Tibial artery (tissue), 4 donors: ENCODE data around the gene SKIC8.

Experiments used
- DNase-seq, 2 donors: peaks; one replicate each; pipeline ENCODE4 v3.0.0-alpha.2; 2019
- H3K27ac ChIP-seq, 2 donors: fragments of 200-600 bp; sonication (generic) in 1 of 2; 1 replicate in 1 of 2; 2 replicates in 1 of 2; pipeline ENCODE4 v1.5.1; 2018 to 2019; ENCODE audit warnings: mild to moderate bottlenecking in 1 of 2
- H3K27me3 ChIP-seq, 2 donors: fragments of 200-600 bp; sonication (generic) in 1 of 2; one replicate each; pipeline versions ENCODE4 v1.5.1 to v1.6.0; 2016 to 2019
- H3K36me3 ChIP-seq, 3 donors: fragments of 200-600 bp; sonication (generic) in 2 of 3; one replicate each; pipeline ENCODE4 v1.5.1; 2016 to 2019; ENCODE audit warnings: mild to moderate bottlenecking in 2 of 3
- H3K4me1 ChIP-seq, 4 donors: fragments of 200-600 bp; sonication (generic) in 2 of 4; 1 replicate in 3 of 4; 2 replicates in 1 of 4; pipeline ENCODE4 v1.5.1; 2016 to 2019
- H3K4me3 ChIP-seq, 2 donors: fragments of 200-600 bp; sonication (generic) in 1 of 2; 1 replicate in 1 of 2; 2 replicates in 1 of 2; pipeline ENCODE4 v1.5.1; 2018 to 2019; ENCODE audit warnings: mild to moderate bottlenecking in 2 of 2
- H3K9me3 ChIP-seq, 3 donors: fragments of 200-600 bp; sonication (generic) in 1 of 3; one replicate each; pipeline ENCODE4 v1.5.1; 2016 to 2019
- CTCF ChIP-seq, 2 experiments: fragments of 200-600 bp in 1 of 2; fragments of 450-650 bp in 1 of 2; IDR thresholded peaks; one replicate each; pipeline ENCODE4 v1.5.1; 2017 to 2019; ENCODE audit warnings: antibody characterized with exemption in 2 of 2, mild to moderate bottlenecking in 1 of 2, moderate library complexity in 1 of 2
- intact Hi-C: fragments of 100-400 bp; cut with DNase I; formaldehyde crosslinking; loops from one replicate; pipeline ENCODE4 v1.15.0; 2023; ENCODE audit warnings: low total_unique reads

SKIC8 gene

GRCh38 chr15:78302579-78303312 lies 3.3 kb upstream of the SKIC8 start:
- Histone ChIP-seq H3K27me3 (peaks cover 0 to 28% of the 10 kb centered on the region in 2 donors), H3K27ac (no peak overlapping the region), H3K4me3 (no peak overlapping the region), H3K4me1 (peaks cover 0 to 18% (median 11%) of the 10 kb centered on the region in 4 donors), H3K9me3 (no peaks in the 10 kb centered on the region), H3K36me3 (no peaks in the 10 kb centered on the region)
- intact Hi-C loops = no loop called here
- DNase-seq = no peak
- no peak for TF ChIP-seq CTCF (IDR thresholded peaks at IDR 0.05)

- DNase-seq = no peak
- no peak for TF ChIP-seq CTCF (IDR thresholded peaks at IDR 0.05)
- H3K36me3 ChIP-seq = no peaks in the 10 kb centered on the region
- no peak overlapping the region for H3K4me3 ChIP-seq
- H3K4me1 ChIP-seq = peaks cover 0 to 18% (median 12%) of the 10 kb centered on the region in 4 donors
- peaks cover 0 to 24% of the 10 kb centered on the region in 2 donors for H3K27me3 ChIP-seq
- H3K27ac ChIP-seq = no peak overlapping the region
- intact Hi-C loops = no loop called here
- H3K9me3 ChIP-seq = no peaks in the 10 kb centered on the region
Measured at GRCh38 chr15:78301828-78302227, 2.4 kb upstream of the SKIC8 start.

GRCh38 chr15:78301326-78301725 lies 1.9 kb upstream of the SKIC8 start:
- TF ChIP-seq CTCF (IDR thresholded peaks at IDR 0.05) = no peak
- intact Hi-C loops = no loop called here
- H3K27me3 ChIP-seq = peaks cover 0 to 20% of the 10 kb centered on the region in 2 donors
- H3K27ac ChIP-seq = no peak overlapping the region
- no peak overlapping the region for H3K4me3 ChIP-seq
- H3K36me3 ChIP-seq = no peaks in the 10 kb centered on the region
- H3K9me3 ChIP-seq = no peaks in the 10 kb centered on the region
- no peak for DNase-seq
- peaks cover 0 to 18% (median 14%) of the 10 kb centered on the region in 4 donors for H3K4me1 ChIP-seq

GRCh38 chr15:78292219-78292618 lies 7.2 kb downstream of the SKIC8 start:
- Histone ChIP-seq H3K36me3 (peaks cover 46 to 75% (median 62%) of the 10 kb centered on the region in 3 donors), H3K4me1 (peaks cover 0 to 4% (median 0%) of the 10 kb centered on the region in 4 donors), H3K4me3 (no peak overlapping the region), H3K27me3 (no peaks in the 10 kb centered on the region), H3K9me3 (no peaks in the 10 kb centered on the region), H3K27ac (no peak overlapping the region)
- intact Hi-C loops = no loop called here
- no peak for TF ChIP-seq CTCF (IDR thresholded peaks at IDR 0.05)
- no peak for DNase-seq

GRCh38 chr15:78291698-78292097 lies 7.7 kb downstream of the SKIC8 start:
- Histone ChIP-seq H3K27ac (no peak overlapping the region), H3K4me1 (peaks cover 0 to 2% (median 0%) of the 10 kb centered on the region in 4 donors), H3K27me3 (no peaks in the 10 kb centered on the region), H3K36me3 (peaks cover 46 to 81% (median 63%) of the 10 kb centered on the region in 3 donors), H3K9me3 (no peaks in the 10 kb centered on the region), H3K4me3 (no peak overlapping the region)
- DNase-seq = no peak
- no peak for TF ChIP-seq CTCF (IDR thresholded peaks at IDR 0.05)
- intact Hi-C loops = no loop called here
